GM12875 (cell line): ENCODE data around the gene ROR1.
"Not testable (repeated sequence)": the region's sequence is repeated elsewhere in the genome, so short reads cannot be mapped to it uniquely, and the experiment has no call there.

Experiments used
- H3K4me3 ChIP-seq: one replicate; pipeline ENCODE4 v1.5.1; 2011; ENCODE audit warnings: low read depth, low read length, control low read depth
- TF ChIP-seq, protein P1 (sequence below): IDR thresholded peaks from 2 replicates; pipeline ENCODE4 v1.5.1; 2011; ENCODE audit warnings: low read depth, mild to moderate bottlenecking, control low read depth, inconsistent platforms, low read length, moderate library complexity, borderline replicate concordance; ENCODE audit not compliant: insufficient read depth

The ROR1 gene

DNA sequence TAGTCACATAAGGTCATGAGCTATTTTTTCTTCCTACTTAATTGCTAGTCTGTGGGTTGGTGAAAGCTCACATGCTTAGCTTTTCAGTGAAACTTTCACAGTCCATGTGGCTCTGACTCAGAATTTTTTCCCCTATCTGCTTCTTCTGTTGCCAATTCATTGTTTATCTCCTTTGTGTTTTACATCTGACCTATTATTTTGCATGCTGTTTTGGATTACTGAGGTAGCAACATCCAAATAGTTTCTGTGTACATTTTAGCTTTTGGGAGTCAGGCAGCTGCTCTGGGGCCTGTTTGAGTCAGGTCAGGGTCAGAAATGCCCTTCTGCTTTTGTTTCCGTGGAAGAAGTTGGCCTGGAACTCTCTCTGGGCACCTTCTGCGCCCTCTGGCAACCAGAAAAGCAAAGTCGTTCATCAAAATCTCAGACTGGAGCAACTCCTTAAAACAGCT lies 40.0 kb downstream of the ROR1 start:
- TF ChIP-seq, protein P1, sequence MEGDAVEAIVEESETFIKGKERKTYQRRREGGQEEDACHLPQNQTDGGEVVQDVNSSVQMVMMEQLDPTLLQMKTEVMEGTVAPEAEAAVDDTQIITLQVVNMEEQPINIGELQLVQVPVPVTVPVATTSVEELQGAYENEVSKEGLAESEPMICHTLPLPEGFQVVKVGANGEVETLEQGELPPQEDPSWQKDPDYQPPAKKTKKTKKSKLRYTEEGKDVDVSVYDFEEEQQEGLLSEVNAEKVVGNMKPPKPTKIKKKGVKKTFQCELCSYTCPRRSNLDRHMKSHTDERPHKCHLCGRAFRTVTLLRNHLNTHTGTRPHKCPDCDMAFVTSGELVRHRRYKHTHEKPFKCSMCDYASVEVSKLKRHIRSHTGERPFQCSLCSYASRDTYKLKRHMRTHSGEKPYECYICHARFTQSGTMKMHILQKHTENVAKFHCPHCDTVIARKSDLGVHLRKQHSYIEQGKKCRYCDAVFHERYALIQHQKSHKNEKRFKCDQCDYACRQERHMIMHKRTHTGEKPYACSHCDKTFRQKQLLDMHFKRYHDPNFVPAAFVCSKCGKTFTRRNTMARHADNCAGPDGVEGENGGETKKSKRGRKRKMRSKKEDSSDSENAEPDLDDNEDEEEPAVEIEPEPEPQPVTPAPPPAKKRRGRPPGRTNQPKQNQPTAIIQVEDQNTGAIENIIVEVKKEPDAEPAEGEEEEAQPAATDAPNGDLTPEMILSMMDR = no peak
- no peak overlapping the region for H3K4me3 ChIP-seq

DNA sequence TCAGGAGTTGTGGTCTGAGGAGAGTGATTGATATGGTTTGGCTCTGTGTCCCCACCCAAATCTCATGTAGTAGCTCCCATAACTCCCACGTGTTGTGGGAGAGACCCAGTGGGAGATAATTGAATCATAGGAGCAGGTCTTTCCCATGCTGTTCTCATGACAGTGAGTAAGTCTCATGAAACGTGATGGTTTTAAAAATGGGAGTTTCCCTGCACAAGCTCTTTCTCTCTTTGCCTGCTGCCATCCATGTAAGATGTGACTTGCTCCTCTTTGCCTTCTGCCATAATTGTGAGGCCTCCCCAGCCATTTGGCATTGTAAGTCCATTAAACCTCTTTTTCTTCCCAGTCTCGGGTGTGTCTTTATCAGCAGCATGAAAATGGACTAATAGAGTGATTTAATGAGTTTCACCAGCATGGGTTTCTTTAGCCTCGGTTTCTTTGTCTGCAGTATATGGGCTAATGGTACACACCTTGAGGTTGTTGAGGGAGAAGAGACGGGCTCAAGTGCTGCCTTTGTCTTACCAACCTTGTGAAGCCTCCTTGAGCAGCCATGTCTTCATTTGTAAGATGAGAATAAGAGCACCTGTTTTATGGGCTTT lies 42.5 kb downstream of the ROR1 start:
- H3K4me3 ChIP-seq = not testable (repeated sequence)

DNA sequence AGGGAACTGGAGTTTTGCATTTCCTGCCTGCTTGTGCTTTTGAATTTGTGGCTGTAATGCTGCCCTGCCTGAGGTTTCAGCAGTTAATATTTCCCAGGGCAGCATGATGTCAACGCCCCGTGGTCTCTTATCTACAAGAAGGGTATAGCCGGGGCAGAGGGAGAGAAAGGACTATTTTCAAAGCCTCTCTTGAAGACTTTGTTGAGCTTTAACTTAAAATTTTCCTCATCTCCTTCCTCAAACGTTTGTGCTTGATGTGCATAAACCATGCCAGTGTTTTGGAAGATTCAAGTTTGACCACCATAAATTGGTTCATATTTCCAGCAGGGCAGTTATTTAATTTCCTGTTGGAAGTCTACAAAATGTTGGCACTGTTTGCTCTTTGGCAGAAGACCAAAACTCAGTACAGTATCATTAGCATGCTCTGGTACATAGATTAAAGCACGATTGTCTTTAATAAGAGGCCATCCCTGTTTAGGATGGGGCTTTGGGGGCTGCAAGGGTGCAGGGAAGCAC lies 43.4 kb downstream of the ROR1 start:
- TF ChIP-seq, protein P1 = no peak

DNA sequence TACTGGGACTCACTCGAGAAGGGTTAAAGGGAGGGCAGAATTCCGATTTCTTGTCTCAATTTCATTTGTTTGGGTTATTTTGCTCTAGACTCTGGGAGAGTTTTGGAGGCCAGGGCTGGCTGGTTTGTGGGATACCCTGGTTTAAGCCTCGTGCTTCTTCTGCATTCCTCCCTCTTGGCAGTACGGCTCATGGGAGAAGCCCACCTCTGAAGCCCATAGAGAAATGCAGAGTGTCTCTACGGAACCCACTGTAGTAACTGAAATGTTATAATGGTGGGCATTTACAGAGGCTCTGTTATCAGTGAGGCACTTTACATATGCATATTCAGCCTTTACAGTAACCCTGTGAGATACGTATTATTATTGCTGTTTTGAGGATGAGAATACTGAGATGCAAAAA lies 43.9 kb downstream of the ROR1 start:
- TF ChIP-seq, protein P1 = no peak
- no peak overlapping the region for H3K4me3 ChIP-seq

More for the DNA sequence above, 43.4 kb downstream of the ROR1 start:
- no peak overlapping the region for H3K4me3 ChIP-seq

DNA sequence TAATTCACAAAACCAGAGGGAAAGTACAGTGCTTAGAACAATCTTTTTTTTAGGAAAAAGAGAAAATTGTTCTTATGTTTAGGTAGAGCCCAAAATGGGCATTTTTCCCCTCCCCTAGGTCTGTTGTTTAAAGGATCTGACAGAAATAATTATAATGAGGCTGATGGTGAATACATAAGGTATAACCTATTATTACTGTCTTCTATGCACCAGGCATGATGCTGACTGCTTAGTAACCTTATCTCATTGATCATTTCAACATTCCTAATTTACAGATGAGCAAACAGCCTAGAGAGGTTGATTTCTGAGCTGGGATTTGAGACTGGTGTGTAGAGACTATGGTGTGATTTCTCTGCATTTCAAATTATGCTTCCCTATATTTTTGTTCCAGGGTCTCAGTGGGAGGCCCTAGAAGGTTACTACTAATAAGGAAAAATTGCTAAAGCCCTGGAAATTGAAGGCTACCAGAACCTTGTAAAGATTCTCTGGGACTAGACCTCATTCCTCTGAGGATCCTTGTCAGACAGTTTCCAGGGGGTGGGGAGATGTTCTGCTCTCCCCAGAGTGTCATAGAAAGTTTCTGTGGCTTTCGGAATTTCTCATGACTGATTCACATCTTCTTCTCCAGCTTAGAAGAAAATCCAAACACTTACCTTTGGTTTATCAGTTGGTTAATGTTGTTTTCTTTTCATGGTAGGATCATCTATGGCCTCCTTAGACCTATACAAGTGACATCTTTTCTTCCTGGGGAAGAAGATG lies 44.9 kb downstream of the ROR1 start:
- TF ChIP-seq, protein P1 = no peak
- no peak overlapping the region for H3K4me3 ChIP-seq

DNA sequence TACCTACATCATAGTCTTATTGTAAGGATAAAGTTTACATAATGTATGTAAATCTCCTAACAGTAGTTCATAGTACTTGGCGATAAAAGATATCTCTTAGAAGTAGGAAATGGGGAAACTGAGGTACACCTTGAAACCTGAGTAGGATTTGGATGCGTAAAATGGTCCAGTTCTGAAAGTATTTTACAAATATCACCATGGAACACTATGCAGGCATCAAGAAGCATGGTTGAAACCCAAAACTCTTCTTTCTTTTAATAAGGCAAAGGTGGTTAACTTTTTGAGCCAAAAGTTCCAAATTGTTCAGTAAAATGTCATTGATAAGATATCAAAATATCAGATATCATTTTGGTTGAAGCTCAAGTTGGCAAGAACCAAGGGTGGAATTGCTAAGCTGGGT lies 46.0 kb downstream of the ROR1 start:
- no peak overlapping the region for H3K4me3 ChIP-seq
- TF ChIP-seq, protein P1 = no peak

DNA sequence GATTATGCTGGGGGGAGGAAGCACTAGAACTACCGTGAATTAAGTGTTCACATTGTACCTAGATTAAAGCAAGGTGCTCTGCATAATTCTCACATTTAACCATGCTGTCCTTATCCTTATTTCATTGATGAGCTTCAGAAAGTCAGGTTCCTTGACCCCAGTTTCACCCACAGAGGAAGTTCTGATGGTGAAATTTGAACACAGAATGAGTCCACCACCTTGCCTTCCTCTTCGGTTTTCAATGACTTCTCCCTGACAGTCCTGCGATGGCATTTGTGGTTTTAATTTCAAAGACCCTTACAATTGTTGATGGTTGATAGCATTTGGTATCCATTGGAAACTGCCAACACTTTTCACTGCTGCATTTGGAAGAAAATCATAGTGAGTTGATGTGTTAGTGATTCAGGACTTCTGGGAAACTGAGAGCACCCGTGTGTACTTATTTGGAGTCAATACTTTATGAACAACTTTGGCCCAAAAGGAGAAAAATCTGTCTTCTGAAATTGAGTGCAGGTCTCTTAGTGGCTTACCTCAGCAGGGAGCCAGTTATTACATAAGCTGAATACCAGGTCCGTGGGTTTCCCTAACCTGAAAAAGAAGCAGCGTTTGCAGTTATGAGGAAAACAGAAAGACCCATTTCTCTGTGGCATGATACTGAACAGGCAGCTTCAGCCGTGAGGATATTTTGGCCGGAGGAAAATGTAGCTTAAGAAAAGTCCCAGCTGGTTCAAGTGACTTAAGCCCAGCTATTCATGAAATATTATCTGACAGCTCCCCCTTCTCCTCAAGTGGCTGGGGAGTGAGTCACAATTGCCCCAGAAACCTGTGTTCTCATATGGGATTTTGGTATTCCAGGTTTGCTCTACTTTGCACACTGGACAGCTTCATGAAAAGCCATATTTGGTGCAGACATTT lies 47.5 kb downstream of the ROR1 start:
- TF ChIP-seq, protein P1 = no peak
- H3K4me3 ChIP-seq = no peak overlapping the region
